Skeletal muscle cell (primary cell): ENCODE data around the gene KRTAP10-9.
"Not testable (repeated sequence)": the region's sequence is repeated elsewhere in the genome, so short reads cannot be mapped to it uniquely, and the experiment has no call there.

Experiments used
- DNase-seq: peaks from one replicate; pipeline ENCODE4 v3.0.0-alpha.2; 2010; ENCODE audit warnings: low read depth
- H3K4me3 ChIP-seq: 2 replicates; pipeline ENCODE4 v1.5.1; 2011; ENCODE audit warnings: low read depth, mild to moderate bottlenecking, control low read depth, low read length, moderate library complexity

The KRTAP10-9 gene

GRCh38 chr21:44653656-44654575, 27.0 kb downstream of the KRTAP10-9 start:
- no peak for DNase-seq
- H3K4me3 ChIP-seq = no peak overlapping the region

GRCh38 chr21:44654576-44655175, 27.8 kb downstream of the KRTAP10-9 start, which contains the start of gene KRTAP12-4:
KRTAP12-4 (minus strand) TSS chr21:44654659; CDS start chr21:44654614, 45 bp downstream.
- no peak within 1 kb of the TSS for H3K4me3 ChIP-seq
- no peak for DNase-seq

GRCh38 chr21:44656868-44657267, 30.0 kb downstream of the KRTAP10-9 start:
- no peak for DNase-seq
- no peak overlapping the region for H3K4me3 ChIP-seq

GRCh38 chr21:44657635-44658540, 31.0 kb downstream of the KRTAP10-9 start, which contains the start of gene KRTAP12-3:
KRTAP12-3 (plus strand) TSS chr21:44657932; CDS start chr21:44657980, 48 bp downstream.
- H3K4me3 ChIP-seq = no peak within 1 kb of the TSS
- no peak for DNase-seq

GRCh38 chr21:44658541-44658910, 31.6 kb downstream of the KRTAP10-9 start:
- DNase-seq = no peak
- no peak overlapping the region for H3K4me3 ChIP-seq

- H3K4me3 ChIP-seq = no peak overlapping the region
- no peak for DNase-seq
Observed at GRCh38 chr21:44658913-44659595, 32.2 kb downstream of the KRTAP10-9 start.

GRCh38 chr21:44661567-44661966, 34.7 kb downstream of the KRTAP10-9 start:
- not testable (repeated sequence) for DNase-seq, H3K4me3 ChIP-seq

GRCh38 chr21:44664691-44665090, 37.8 kb downstream of the KRTAP10-9 start:
- H3K4me3 ChIP-seq = no peak overlapping the region
- no peak for DNase-seq

GRCh38 chr21:44666401-44667320, 39.8 kb downstream of the KRTAP10-9 start, which contains the start of gene KRTAP12-2:
KRTAP12-2 (minus strand) TSS chr21:44666927; CDS start chr21:44666886, 41 bp downstream.
- no peak for DNase-seq
- H3K4me3 ChIP-seq = no peak within 1 kb of the TSS

- DNase-seq = no peak
- no peak overlapping the region for H3K4me3 ChIP-seq
Observed at GRCh38 chr21:44667612-44668011, 40.7 kb downstream of the KRTAP10-9 start.

GRCh38 chr21:44670642-44671432, 43.9 kb downstream of the KRTAP10-9 start:
- no peak for DNase-seq
- H3K4me3 ChIP-seq = no peak overlapping the region

- no peak for DNase-seq
- no peak overlapping the region for H3K4me3 ChIP-seq
Observed at GRCh38 chr21:44671911-44672310, 45.0 kb downstream of the KRTAP10-9 start.

GRCh38 chr21:44677881-44678280, 51.0 kb downstream of the KRTAP10-9 start:
- DNase-seq = no peak
- H3K4me3 ChIP-seq = no peak overlapping the region
